Measurements from ENCODE around the gene ANKRD35.

The ANKRD35 gene

Small RNA genes within 50 kb of the gene (small RNA-seq; reads per million reads assigned to genes)
- 0 reads per million in 2 experiments for gene MIR6736

Data from SK-N-DZ (cell line).